Measurements from ENCODE around the gene MPPED1.

DNA sequence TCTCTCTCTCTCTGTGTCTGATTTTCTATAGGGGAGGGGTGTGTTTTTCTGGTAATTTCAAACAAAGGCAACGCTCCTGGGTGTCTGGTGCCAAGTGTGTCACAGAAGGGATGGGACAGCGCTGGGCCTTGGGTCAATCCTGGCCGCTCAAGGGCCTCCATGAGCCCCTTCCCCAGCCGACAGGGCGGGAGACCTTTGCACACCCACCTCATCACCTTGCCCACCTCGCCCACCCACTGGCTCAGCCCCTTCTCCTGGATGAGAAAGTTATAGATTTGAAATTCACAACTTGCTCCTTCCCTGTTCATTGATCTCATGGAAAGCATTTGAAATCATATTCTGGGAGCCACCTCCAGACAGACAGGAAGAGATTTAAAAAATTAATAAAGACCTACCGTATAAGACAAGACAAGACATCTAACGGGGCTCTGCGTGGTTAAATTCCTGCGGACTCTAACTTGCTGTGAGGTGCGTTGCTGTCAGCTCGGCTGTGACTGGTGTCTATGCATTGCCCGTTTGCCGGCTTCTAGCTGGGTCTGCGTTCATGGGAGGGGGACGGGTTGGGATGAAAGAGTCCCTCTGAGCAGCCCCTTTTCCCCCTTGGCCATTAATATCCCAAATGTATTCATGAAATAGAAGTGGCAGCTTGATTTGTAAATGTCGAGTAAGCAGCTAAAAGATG lies 27.0 kb downstream of the MPPED1 start:
- TF ChIP-seq CTCF (IDR thresholded peaks at IDR 0.05) (no peak), ZFX (IDR thresholded peaks at IDR 0.05; ENCODE audit: borderline replicate concordance) (no peak)
